ENCODE data around the gene ANKMY1. TPM values are rescaled to one million over a fixed set of nuclear protein-coding genes. Genes with fewer than 3 reads are reported as not detected.
A peak's percentile ranks its signal among the peaks of the same experiment; 100 is the strongest.

Gene ANKMY1
- total and polyA plus RNA-seq, 2 of the 13 experiments (the other 11 are each of a cell fraction or from before 2014, with no cell fraction given), result 11.7 to 18.8 TPM

DNA sequence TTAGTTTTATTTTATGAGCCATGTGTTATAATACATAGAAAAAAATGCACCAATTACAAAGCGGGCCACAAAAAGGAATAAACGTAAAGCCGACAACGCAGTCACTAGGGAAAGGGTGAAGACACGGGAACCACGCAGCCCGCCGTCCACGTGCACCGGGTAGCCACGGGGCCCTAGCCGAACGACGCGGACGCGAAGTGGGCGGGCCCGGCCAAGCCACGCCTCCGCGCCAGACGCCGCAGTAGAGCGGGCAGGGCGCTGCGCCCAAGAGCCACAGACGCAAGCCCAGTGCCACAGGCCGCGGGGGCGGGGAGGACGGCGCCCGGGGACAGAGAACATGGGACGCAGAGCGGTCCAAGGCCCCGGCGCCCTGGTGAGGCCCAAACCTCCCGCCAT lies 2.3 kb upstream of the ANKMY1 start, which contains the start of gene DUSP28 (continued):
- TF ChIP-seq, protein P1, sequence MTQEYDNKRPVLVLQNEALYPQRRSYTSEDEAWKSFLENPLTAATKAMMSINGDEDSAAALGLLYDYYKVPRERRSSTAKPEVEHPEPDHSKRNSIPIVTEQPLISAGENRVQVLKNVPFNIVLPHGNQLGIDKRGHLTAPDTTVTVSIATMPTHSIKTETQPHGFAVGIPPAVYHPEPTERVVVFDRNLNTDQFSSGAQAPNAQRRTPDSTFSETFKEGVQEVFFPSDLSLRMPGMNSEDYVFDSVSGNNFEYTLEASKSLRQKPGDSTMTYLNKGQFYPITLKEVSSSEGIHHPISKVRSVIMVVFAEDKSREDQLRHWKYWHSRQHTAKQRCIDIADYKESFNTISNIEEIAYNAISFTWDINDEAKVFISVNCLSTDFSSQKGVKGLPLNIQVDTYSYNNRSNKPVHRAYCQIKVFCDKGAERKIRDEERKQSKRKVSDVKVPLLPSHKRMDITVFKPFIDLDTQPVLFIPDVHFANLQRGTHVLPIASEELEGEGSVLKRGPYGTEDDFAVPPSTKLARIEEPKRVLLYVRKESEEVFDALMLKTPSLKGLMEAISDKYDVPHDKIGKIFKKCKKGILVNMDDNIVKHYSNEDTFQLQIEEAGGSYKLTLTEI (CRISPR knock-in tag; conservative IDR thresholded peaks at IDR 0.05), result no peak
- TF ChIP-seq, protein P2, sequence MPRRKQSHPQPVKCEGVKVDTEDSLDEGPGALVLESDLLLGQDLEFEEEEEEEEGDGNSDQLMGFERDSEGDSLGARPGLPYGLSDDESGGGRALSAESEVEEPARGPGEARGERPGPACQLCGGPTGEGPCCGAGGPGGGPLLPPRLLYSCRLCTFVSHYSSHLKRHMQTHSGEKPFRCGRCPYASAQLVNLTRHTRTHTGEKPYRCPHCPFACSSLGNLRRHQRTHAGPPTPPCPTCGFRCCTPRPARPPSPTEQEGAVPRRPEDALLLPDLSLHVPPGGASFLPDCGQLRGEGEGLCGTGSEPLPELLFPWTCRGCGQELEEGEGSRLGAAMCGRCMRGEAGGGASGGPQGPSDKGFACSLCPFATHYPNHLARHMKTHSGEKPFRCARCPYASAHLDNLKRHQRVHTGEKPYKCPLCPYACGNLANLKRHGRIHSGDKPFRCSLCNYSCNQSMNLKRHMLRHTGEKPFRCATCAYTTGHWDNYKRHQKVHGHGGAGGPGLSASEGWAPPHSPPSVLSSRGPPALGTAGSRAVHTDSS (CRISPR knock-in tag; conservative IDR thresholded peaks at IDR 0.05), result 0 out of 2 replicates have a peak, but pooled peaks have one; percentile 47
- TF ChIP-seq MEIS2 (CRISPR knock-in tag; IDR thresholded peaks at IDR 0.05) (peak; percentile 55; the same call in 1 of the 2 replicates), HDAC1 (CRISPR knock-in tag; IDR thresholded peaks at IDR 0.05) (peak; percentile 85; the same call in 1 of the 2 replicates), ZFYVE20 (CRISPR knock-in tag; IDR thresholded peaks at IDR 0.05; ENCODE audit: borderline replicate concordance, low read depth) (0 out of 2 replicates have a peak, but pooled peaks have one; percentile 84), SALL2 (CRISPR knock-in tag; IDR thresholded peaks at IDR 0.05) (peak; percentile 85), MTF2 (CRISPR knock-in tag; IDR thresholded peaks at IDR 0.05; ENCODE audit: borderline replicate concordance) (peak; percentile 62; the same call in 1 of the 2 replicates), KAT7 (CRISPR knock-in tag; IDR thresholded peaks at IDR 0.05; ENCODE audit: borderline replicate concordance) (peak; percentile 23; the same call in 1 of the 2 replicates), ZNF335 (CRISPR knock-in tag; IDR thresholded peaks at IDR 0.05) (peak; percentile 74; the same call in 1 of the 2 replicates), RFX5 (IDR thresholded peaks at IDR 0.05; ENCODE audit: low read depth, low read length) (peak; percentile 94)
- TF ChIP-seq, protein P3, sequence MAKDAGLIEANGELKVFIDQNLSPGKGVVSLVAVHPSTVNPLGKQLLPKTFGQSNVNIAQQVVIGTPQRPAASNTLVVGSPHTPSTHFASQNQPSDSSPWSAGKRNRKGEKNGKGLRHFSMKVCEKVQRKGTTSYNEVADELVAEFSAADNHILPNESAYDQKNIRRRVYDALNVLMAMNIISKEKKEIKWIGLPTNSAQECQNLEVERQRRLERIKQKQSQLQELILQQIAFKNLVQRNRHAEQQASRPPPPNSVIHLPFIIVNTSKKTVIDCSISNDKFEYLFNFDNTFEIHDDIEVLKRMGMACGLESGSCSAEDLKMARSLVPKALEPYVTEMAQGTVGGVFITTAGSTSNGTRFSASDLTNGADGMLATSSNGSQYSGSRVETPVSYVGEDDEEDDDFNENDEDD (CRISPR knock-in tag; IDR thresholded peaks at IDR 0.05; ENCODE audit: borderline replicate concordance), result peak; percentile 93
- TF ChIP-seq, protein P4, sequence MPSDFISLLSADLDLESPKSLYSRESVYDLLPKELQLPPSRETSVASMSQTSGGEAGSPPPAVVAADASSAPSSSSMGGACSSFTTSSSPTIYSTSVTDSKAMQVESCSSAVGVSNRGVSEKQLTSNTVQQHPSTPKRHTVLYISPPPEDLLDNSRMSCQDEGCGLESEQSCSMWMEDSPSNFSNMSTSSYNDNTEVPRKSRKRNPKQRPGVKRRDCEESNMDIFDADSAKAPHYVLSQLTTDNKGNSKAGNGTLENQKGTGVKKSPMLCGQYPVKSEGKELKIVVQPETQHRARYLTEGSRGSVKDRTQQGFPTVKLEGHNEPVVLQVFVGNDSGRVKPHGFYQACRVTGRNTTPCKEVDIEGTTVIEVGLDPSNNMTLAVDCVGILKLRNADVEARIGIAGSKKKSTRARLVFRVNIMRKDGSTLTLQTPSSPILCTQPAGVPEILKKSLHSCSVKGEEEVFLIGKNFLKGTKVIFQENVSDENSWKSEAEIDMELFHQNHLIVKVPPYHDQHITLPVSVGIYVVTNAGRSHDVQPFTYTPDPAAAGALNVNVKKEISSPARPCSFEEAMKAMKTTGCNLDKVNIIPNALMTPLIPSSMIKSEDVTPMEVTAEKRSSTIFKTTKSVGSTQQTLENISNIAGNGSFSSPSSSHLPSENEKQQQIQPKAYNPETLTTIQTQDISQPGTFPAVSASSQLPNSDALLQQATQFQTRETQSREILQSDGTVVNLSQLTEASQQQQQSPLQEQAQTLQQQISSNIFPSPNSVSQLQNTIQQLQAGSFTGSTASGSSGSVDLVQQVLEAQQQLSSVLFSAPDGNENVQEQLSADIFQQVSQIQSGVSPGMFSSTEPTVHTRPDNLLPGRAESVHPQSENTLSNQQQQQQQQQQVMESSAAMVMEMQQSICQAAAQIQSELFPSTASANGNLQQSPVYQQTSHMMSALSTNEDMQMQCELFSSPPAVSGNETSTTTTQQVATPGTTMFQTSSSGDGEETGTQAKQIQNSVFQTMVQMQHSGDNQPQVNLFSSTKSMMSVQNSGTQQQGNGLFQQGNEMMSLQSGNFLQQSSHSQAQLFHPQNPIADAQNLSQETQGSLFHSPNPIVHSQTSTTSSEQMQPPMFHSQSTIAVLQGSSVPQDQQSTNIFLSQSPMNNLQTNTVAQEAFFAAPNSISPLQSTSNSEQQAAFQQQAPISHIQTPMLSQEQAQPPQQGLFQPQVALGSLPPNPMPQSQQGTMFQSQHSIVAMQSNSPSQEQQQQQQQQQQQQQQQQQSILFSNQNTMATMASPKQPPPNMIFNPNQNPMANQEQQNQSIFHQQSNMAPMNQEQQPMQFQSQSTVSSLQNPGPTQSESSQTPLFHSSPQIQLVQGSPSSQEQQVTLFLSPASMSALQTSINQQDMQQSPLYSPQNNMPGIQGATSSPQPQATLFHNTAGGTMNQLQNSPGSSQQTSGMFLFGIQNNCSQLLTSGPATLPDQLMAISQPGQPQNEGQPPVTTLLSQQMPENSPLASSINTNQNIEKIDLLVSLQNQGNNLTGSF (CRISPR knock-in tag; IDR thresholded peaks at IDR 0.05), result peak; percentile 72
- TF ChIP-seq, protein P5, sequence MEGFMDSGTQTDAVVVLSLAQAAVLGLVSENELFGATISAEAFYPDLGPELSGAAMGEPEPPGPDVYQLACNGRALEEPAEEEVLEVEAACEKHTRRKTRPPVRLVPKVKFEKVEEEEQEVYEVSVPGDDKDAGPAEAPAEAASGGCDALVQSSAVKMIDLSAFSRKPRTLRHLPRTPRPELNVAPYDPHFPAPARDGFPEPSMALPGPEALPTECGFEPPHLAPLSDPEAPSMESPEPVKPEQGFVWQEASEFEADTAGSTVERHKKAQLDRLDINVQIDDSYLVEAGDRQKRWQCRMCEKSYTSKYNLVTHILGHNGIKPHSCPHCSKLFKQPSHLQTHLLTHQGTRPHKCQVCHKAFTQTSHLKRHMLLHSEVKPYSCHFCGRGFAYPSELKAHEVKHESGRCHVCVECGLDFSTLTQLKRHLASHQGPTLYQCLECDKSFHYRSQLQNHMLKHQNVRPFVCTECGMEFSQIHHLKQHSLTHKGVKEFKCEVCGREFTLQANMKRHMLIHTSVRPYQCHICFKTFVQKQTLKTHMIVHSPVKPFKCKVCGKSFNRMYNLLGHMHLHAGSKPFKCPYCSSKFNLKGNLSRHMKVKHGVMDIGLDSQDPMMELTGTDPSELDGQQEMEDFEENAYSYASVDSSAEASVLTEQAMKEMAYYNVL (CRISPR knock-in tag; IDR thresholded peaks at IDR 0.05; ENCODE audit: borderline replicate concordance), result peak; percentile 53; the same call in 1 of the 2 replicates
- TF ChIP-seq, protein P6, sequence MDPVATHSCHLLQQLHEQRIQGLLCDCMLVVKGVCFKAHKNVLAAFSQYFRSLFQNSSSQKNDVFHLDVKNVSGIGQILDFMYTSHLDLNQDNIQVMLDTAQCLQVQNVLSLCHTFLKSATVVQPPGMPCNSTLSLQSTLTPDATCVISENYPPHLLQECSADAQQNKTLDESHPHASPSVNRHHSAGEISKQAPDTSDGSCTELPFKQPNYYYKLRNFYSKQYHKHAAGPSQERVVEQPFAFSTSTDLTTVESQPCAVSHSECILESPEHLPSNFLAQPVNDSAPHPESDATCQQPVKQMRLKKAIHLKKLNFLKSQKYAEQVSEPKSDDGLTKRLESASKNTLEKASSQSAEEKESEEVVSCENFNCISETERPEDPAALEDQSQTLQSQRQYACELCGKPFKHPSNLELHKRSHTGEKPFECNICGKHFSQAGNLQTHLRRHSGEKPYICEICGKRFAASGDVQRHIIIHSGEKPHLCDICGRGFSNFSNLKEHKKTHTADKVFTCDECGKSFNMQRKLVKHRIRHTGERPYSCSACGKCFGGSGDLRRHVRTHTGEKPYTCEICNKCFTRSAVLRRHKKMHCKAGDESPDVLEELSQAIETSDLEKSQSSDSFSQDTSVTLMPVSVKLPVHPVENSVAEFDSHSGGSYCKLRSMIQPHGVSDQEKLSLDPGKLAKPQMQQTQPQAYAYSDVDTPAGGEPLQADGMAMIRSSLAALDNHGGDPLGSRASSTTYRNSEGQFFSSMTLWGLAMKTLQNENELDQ (CRISPR knock-in tag; IDR thresholded peaks at IDR 0.05; ENCODE audit: borderline replicate concordance), result no peak

All from HepG2 (cell line).